DMS79 (cell line): Measurements from ENCODE around the gene C11orf54.

Source experiments
- DNase-seq: peaks from one replicate; lab custom pipeline; 2025; lab: John Stamatoyannopoulos, UW

The C11orf54 gene

GRCh38 chr11:93741094-93741881 is at the start of gene C11orf54, which contains the start of gene TAF1D:
TSS of gene C11orf54 (plus strand) at chr11:93741672. CDS start at chr11:93747394, 5,722 bp downstream.
TSS of gene TAF1D (minus strand) at chr11:93741495. CDS start at chr11:93739304, 2,191 bp downstream.
- peak; percentile 99 for DNase-seq

- no peak for DNase-seq
Observed at GRCh38 chr11:93694109-93694508, 47.4 kb upstream of the C11orf54 start.

- no peak for DNase-seq
Observed at GRCh38 chr11:93694557-93694956, 46.9 kb upstream of the C11orf54 start.

- DNase-seq, result no peak
Observed at GRCh38 chr11:93697611-93698010, 43.9 kb upstream of the C11orf54 start.

- DNase-seq, result no peak
Observed at GRCh38 chr11:93700830-93701229, 40.6 kb upstream of the C11orf54 start.

- no peak for DNase-seq
Observed at GRCh38 chr11:93704237-93704636, 37.2 kb upstream of the C11orf54 start.

GRCh38 chr11:93710239-93710638 is 31.2 kb upstream of the C11orf54 start:
- DNase-seq, result no peak

- DNase-seq, result no peak
Observed at GRCh38 chr11:93712678-93713077, 28.8 kb upstream of the C11orf54 start.

- no peak for DNase-seq
Observed at GRCh38 chr11:93715797-93716396, 25.6 kb upstream of the C11orf54 start.

GRCh38 chr11:93717501-93717900 is 24.0 kb upstream of the C11orf54 start:
- DNase-seq, result no peak

GRCh38 chr11:93718057-93718563 is 23.4 kb upstream of the C11orf54 start:
- DNase-seq, result no peak

GRCh38 chr11:93719310-93719709 is 22.2 kb upstream of the C11orf54 start:
- no peak for DNase-seq

- no peak for DNase-seq
Observed at GRCh38 chr11:93720522-93720921, 20.9 kb upstream of the C11orf54 start.

GRCh38 chr11:93724089-93724488 is 17.4 kb upstream of the C11orf54 start:
- no peak for DNase-seq

GRCh38 chr11:93727985-93728791 is 13.3 kb upstream of the C11orf54 start:
- DNase-seq, result no peak

GRCh38 chr11:93728792-93729128 is 12.7 kb upstream of the C11orf54 start:
- no peak for DNase-seq

GRCh38 chr11:93729129-93729616 is 12.3 kb upstream of the C11orf54 start:
- DNase-seq, result no peak

GRCh38 chr11:93730108-93731107 is 11.1 kb upstream of the C11orf54 start:
- DNase-seq, result no peak

GRCh38 chr11:93732237-93732892 is 9.1 kb upstream of the C11orf54 start:
- DNase-seq, result no peak

GRCh38 chr11:93733474-93733873 is 8.0 kb upstream of the C11orf54 start:
- DNase-seq, result no peak
